Mucosa of descending colon (tissue), 3 donors: ENCODE results near the gene PUSL1. TPM values are rescaled to one million over a fixed set of nuclear protein-coding genes. Genes with fewer than 3 reads are reported as not detected.
A peak's percentile ranks its signal among the peaks of the same experiment; 100 is the strongest.

ENCODE experiments used
- ATAC-seq: fragments of 200-7000 bp; cut with Tn5 transposase; one replicate; pipeline ENCODE4 v1.9.1; 2020; ENCODE audit warnings: mild to moderate bottlenecking, moderate library complexity
- DNase-seq, 3 donors: peaks; one replicate each; pipeline ENCODE4 v3.0.0-alpha.2; 2020
- H3K36me3 ChIP-seq: fragments of 200-600 bp; one replicate; pipeline ENCODE4 v1.8.0; 2021; ENCODE audit warnings: low read depth, mild to moderate bottlenecking
- H3K4me1 ChIP-seq: fragments of 200-600 bp; one replicate; pipeline ENCODE4 v1.8.0; 2021; ENCODE audit warnings: low read depth, mild to moderate bottlenecking
- H3K4me3 ChIP-seq: fragments of 200-600 bp; one replicate; pipeline ENCODE4 v1.8.0; 2021; ENCODE audit warnings: mild to moderate bottlenecking
- H3K9me3 ChIP-seq: fragments of 200-600 bp; one replicate; pipeline ENCODE4 v1.8.0; 2021; ENCODE audit warnings: mild to moderate bottlenecking
- intact Hi-C, 2 donors: fragments of 100-400 bp; cut with DNase I in 1 of 2; cut with micrococcal nuclease in 1 of 2; formaldehyde crosslinking; loops; one replicate each; pipeline versions ENCODE4 v1.11.0 to v1.11.1; 2022; cut with DNase I, micrococcal nuclease
- total RNA-seq, 3 donors: library from RNA; stranded (reverse); fragmentation: NEBNext Ultra II Directional in 2 of 3; extraction: Animal tissue kit (Norgen Biotek cat#: 25700) in 2 of 3; gene quantifications; one replicate each; pipeline versions ENCODE4 v1.2.1 to v1.2.4, GENCODE V29; 2021 to 2023
- TF ChIP-seq, protein P1 (sequence below): fragments of 200-600 bp; IDR thresholded peaks from one replicate; pipeline ENCODE4 v1.8.0; 2022; ENCODE audit warnings: antibody characterized with exemption, mild to moderate bottlenecking
- donor health status: DM: no; HTN: no; CAD: no; lungs with moderate emphysema.
- donor health status: DM: no; HTN: no; CAD: no.
- donor health status: DM: no; HTN: yes; CAD: no.

The PUSL1 gene
- total RNA-seq, 3 donors from 2014 or later: 12.4 to 15.9 (median 15.4) TPM

DNA sequence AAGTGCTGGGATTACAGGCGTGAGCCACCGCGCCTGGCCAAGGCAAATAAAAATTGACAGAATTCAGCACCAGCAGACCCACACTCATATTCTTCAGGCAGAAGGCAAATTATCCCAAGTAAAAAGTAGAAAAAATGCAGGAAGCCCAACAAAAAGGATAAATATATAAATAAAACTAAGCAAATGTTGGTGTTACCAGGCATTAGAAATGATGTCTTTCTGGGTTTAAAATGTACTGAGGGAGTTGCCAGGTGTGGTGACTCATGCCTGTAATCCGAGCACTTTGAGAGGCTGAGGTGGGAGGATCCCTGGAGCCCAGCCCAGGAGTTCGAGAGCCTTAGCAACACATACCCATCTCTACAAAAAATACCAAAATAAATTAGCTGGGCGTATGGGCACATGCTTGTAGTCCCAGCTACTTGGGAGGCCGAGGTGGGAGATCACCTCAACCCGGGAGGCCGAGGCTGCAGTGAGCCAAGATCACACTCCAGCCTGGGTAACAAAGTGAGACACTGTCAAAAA lies 9.8 kb downstream of the PUSL1 start:
- intact Hi-C loops: no loop called here

DNA sequence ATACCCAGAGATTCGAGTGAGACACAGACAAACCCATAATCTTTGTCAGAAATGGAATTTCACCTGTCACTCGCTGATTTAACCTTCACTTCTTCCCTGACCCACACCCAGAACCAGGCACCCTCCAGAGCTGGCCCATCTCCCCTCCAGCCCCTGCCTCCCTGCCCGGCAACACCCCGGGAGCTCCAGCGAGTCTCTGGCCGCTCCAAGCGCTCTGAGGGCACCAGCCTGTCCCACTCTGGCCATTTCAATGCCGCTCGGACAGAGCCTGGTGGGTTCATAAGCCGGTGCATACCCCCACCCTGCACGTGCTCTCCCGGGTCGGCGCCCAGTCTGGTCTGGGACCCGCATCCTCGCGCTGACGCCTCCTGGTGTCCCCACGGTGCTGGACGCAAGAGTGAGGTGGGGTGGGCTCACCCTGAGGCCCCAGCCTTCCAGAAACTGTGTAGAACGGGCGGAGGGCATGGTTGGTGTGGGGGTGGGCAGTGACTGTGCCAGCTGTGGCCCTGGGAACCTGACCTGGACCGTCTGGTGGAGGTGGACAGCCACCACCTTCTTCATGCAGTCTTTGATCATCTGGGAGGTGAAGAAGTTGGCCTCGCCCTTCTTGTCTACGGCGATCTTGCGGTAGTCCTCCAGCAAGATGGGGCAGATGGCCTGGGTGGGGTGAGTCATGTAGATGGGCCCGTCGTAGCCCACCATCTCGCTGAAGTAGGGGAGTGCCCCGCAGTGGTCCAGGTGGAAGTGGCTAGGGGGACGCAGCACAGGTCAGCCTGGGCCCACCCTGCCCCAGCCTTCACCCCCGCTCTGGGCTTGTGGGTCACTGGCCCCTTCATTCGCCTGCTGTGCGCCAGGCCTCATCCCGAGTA lies 10.6 kb downstream of the PUSL1 start:
- TF ChIP-seq, protein P1, sequence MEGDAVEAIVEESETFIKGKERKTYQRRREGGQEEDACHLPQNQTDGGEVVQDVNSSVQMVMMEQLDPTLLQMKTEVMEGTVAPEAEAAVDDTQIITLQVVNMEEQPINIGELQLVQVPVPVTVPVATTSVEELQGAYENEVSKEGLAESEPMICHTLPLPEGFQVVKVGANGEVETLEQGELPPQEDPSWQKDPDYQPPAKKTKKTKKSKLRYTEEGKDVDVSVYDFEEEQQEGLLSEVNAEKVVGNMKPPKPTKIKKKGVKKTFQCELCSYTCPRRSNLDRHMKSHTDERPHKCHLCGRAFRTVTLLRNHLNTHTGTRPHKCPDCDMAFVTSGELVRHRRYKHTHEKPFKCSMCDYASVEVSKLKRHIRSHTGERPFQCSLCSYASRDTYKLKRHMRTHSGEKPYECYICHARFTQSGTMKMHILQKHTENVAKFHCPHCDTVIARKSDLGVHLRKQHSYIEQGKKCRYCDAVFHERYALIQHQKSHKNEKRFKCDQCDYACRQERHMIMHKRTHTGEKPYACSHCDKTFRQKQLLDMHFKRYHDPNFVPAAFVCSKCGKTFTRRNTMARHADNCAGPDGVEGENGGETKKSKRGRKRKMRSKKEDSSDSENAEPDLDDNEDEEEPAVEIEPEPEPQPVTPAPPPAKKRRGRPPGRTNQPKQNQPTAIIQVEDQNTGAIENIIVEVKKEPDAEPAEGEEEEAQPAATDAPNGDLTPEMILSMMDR: no peak
- Histone ChIP-seq H3K4me3 (no peak overlapping the region), H3K4me1 (peaks cover 10% of the 10 kb centered on the region), H3K9me3 (no peaks in the 10 kb centered on the region), H3K36me3 (no peaks in the 10 kb centered on the region)
- intact Hi-C loops: no loop called here
- no peak for ATAC-seq
- no peak for DNase-seq

More for the DNA sequence above, 9.8 kb downstream of the PUSL1 start:
- Histone ChIP-seq H3K9me3 (no peaks in the 10 kb centered on the region), H3K36me3 (peaks cover 4% of the 10 kb centered on the region), H3K4me3 (no peak overlapping the region), H3K4me1 (peaks cover 6% of the 10 kb centered on the region)
- ATAC-seq (peak; percentile 88), DNase-seq (peak in 2 of 3 donors; percentile 67 to 70)
- TF ChIP-seq, protein P1: no peak

DNA sequence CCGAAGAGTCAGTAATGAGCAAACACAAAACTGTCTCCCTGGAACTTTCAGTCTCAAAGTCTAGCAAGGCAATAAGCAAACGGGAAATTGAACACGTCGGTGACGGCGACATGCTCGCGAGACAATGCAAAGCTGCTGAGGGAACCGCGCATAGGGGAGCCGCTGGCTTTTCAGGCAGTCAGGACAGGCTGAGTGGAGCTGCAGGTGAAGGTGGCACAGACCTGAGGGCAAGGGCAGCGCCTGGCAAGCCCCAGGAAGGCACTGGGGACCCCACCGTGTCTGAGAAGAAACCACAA lies 11.2 kb downstream of the PUSL1 start:
- TF ChIP-seq, protein P1: no peak
- DNase-seq: no peak
- Histone ChIP-seq H3K9me3 (no peaks in the 10 kb centered on the region), H3K4me3 (no peak overlapping the region), H3K4me1 (peaks cover 10% of the 10 kb centered on the region), H3K36me3 (peaks cover 3% of the 10 kb centered on the region)
- intact Hi-C loops: no loop called here
- no peak for ATAC-seq

DNA sequence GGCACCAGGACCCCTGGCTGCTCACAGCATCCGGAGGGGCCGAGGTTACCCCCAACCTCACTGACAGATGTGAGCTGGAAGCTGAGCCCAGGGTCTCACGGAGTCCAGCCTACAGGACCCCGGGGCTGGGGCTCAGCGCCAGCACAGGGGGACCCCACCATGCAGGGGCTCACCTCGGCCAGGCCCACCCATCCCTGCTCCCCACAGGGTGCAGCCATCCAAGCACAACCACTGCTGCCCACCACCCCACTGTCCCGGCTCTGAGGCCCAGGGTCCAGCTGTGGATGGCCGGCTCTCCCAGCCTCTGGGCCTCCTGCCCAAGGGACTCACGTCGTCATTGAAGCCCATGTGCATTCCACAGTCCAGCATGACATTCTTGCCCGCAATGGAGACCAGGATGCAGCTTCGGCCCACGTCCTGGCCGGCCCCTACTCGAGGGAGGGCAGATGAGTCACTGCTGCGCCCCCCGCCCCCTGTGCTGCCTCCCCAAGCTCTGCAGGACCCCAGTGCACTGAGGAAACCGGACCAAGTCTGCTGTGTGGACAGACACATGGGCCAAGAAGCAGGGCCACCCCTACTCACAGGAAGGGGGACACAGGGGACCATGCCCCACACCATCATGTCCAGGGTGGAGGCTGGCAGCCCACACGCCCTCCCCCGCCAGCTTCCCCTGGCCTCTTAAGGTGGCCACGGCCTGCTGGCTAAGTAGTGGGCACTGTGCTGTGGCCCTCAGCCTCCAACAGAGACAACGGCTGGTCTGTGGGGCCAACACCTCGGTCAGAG lies 12.5 kb downstream of the PUSL1 start:
- ATAC-seq: no peak

DNA sequence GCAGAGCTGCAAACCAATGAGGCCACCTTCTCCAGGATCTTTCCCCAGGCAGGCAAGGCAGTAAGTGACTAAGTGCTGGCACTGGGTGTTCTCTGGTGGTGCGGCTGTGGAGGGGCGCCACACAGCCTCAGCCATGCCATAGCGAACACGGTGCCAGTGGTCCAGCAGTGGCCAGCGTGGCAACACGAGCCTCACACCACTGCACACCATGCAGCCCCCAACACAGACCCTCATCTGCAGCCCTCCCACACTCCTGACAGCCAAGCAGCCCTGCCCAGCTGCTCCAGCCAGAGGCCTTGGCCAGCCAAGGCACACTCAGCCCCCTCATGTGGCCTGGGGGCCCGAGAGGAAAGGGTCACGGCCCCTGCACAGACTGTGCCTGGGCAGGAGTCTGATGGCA lies 13.1 kb downstream of the PUSL1 start:
- Histone ChIP-seq H3K4me3 (no peak overlapping the region), H3K9me3 (no peaks in the 10 kb centered on the region), H3K4me1 (peaks cover 22% of the 10 kb centered on the region), H3K36me3 (peaks cover 3% of the 10 kb centered on the region)
- intact Hi-C loops: no loop called here
- ATAC-seq (no peak), DNase-seq (no peak)
- TF ChIP-seq, protein P1: no peak

More for the DNA sequence above, 12.5 kb downstream of the PUSL1 start:
- H3K36me3 ChIP-seq: peaks cover 3% of the 10 kb centered on the region
- TF ChIP-seq, protein P1: no peak
- no peaks in the 10 kb centered on the region for H3K9me3 ChIP-seq
- H3K4me1 ChIP-seq: peaks cover 16% of the 10 kb centered on the region
- intact Hi-C loops: no loop called here
- DNase-seq: no peak
- no peak overlapping the region for H3K4me3 ChIP-seq
